Tibial nerve (tissue), 3 donors: ENCODE data around the gene MPZL2.

Experiments used
- POLR2A ChIP-seq, 2 donors: fragments of 450-650 bp; IDR thresholded peaks; one replicate each; pipeline ENCODE4 v1.6.1; 2017; ENCODE audit warnings: antibody characterized with exemption in 2 of 2, mild to moderate bottlenecking in 2 of 2, moderate library complexity in 2 of 2
- TF ChIP-seq, protein P1 (sequence below), 5 experiments: fragments of 200-600 bp in 3 of 5; fragments of 450-650 bp in 2 of 5; sonication (generic) in 3 of 5; IDR thresholded peaks; one replicate each; pipeline ENCODE4 v1.5.1; 2016 to 2019; ENCODE audit warnings: antibody characterized with exemption in 5 of 5, mild to moderate bottlenecking in 3 of 5, moderate library complexity in 2 of 5

DNA sequence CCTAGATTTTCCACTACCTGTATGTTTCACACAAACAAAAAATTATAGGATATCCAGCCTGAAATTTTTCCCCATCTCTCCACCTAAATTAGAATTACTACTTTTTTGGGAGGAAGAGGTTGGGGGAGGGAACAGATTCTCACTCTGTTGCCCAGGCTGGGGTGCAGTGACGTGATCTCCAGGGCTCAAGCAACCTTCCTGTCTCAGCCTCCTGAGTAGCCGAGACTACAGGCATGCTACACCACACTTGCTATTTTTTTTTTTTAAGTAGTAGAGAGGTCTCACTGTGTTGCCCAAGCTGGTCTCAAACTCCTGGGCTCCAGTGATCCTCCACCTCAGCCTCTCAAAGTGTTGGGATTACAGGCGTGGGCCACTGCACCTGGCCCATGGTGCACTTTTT is 48.8 kb downstream of the MPZL2 start:
- no peak for TF ChIP-seq POLR2A (IDR thresholded peaks at IDR 0.05)
- TF ChIP-seq, protein P1, sequence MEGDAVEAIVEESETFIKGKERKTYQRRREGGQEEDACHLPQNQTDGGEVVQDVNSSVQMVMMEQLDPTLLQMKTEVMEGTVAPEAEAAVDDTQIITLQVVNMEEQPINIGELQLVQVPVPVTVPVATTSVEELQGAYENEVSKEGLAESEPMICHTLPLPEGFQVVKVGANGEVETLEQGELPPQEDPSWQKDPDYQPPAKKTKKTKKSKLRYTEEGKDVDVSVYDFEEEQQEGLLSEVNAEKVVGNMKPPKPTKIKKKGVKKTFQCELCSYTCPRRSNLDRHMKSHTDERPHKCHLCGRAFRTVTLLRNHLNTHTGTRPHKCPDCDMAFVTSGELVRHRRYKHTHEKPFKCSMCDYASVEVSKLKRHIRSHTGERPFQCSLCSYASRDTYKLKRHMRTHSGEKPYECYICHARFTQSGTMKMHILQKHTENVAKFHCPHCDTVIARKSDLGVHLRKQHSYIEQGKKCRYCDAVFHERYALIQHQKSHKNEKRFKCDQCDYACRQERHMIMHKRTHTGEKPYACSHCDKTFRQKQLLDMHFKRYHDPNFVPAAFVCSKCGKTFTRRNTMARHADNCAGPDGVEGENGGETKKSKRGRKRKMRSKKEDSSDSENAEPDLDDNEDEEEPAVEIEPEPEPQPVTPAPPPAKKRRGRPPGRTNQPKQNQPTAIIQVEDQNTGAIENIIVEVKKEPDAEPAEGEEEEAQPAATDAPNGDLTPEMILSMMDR (IDR thresholded peaks at IDR 0.05): no peak
